Measurements from ENCODE around the gene IMPG1.

The IMPG1 gene

DNA sequence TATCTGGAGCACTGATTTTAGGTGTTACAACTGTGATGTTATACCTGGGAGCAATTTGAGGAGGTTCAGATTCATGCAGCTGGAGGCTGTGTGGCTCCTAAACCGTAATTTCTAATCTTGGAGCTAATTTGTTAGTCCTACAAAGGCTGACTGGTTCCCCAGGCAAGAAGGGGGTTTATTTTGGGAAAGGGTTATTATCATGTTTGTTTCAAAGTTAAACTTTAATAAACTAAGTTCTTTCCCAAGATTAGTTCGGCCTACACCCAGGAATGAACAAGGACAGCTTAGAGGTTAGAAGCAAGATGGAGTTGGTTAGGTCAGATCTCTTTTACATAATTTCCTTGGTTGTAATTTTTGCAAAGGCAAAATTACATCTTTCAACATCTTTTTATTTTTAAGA, 187.6 kb downstream of the IMPG1 start:
- DNase-seq: no peak

DNA sequence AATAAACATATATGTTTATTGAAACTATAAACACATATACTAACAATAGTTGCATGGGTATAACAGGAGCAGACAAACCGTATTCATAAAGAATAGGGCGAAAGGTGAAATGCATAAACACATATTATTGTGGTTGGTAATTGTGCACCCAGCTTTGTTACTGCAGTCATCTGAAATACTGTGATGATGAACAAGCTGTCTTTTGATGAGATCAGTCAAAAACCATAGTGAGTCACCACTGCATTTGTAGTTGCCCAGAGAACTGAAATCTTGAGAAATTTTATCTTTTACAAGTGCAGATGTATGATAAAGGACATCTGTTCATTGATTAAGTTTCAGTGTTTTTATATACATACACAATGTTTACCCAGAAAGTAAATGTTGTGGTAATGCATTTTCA, 189.7 kb downstream of the IMPG1 start:
- no peak for DNase-seq

DNA sequence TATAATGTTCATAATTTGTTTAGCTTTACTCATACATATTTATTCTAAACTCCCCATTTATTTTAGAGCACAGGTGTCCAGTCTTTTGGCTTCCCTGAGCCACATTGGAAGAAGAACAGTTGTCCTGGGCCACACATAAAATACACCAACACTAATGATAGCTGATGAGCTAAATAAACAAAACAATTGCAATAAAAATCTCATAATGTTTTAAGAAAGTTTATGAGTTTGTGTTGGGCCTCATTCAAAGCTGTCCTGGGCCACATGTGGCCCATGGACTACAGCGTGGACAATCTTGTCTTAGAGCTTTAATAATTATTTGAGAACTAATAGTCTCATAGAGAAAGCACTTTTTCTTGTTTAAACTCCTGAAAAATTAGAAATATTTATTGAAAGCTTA, 192.2 kb downstream of the IMPG1 start:
- no peak for DNase-seq

DNA sequence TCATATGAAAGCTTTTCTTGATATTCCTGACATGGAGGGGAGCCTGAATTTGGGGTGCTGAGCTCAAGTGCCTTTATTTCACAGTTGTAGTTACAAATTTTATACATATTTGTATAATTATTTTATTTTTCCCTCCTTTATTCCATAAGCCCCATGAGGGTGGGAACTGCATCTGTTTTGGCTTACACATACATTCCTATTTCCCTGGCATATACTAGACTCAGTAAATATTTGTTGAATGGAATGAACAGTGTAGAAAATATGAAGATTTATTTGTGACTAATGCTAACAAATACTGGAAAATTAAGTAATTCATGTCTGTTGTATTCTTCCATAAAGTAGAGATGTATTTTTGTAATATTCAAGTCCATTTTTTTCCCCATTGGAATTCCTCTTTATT, 196.3 kb downstream of the IMPG1 start:
- DNase-seq: no peak

DNA sequence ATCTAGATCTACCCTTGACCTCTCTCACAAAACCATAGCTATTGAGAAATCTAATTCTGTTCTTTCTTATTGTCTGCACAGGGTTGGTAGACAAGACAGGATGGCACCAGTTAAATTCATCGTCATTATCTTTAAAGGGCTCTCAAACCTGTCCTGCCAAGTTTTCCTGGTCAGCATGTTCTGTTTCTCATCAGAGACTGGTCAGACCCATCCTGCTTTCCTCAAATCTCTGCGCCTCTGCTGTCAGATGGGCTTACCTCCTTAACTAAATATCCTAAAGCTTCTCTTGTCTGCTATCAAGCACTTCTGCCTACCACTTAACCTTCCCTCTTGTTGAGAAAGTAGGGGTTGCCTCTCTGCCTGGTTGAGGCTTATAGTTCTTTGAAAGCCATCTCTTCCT, 198.2 kb downstream of the IMPG1 start:
- no peak for DNase-seq
